IMR-90 (cell line): ENCODE data around the gene MMRN1. TPM values are rescaled to one million over a fixed set of nuclear protein-coding genes. Genes with fewer than 3 reads are reported as not detected.

Source experiments
- ATAC-seq: fragments of 200-7000 bp; cut with Tn5 transposase; 2 replicates; pipeline ENCODE4 v1.9.1; 2020; ENCODE audit warnings: low read depth, mild to moderate bottlenecking, moderate library complexity
- BruUV-seq: library from RNA; stranded (reverse); fragments of 400-500 nt; replicated peaks from 2 replicates; lab custom pipeline; 2021; lab: Mats Ljungman, UMichigan
- CTCF ChIA-PET: fragments of 300-600 bp; formaldehyde crosslinking; extraction: SDS; loops from one replicate; lab custom pipeline; 2021; ENCODE audit warnings: antibody characterized with exemption; lab: Yijun Ruan, JAX
- POLR2A ChIA-PET: fragments of 300-600 bp; sonication (Branson Sonifier 250); formaldehyde crosslinking; loops from one replicate; lab custom pipeline; 2022; ENCODE audit warnings: antibody characterized with exemption; ENCODE audit not compliant: unreplicated experiment; lab: Charles Lee
- DNase-seq: peaks from one replicate; pipeline ENCODE4 v3.0.0; 2013
- H2AFZ ChIP-seq: replicated peaks from 2 replicates; pipeline ENCODE3; 2013; ENCODE audit warnings: low read length, mild to moderate bottlenecking; ENCODE audit not compliant: poor library complexity
- H2AK5ac ChIP-seq: 2 replicates; pipeline ENCODE4 v1.6.1; 2013; ENCODE audit warnings: low read depth, low read length, inconsistent platforms
- H2AK9ac ChIP-seq: replicated peaks from 2 replicates; pipeline ENCODE3; 2013; ENCODE audit warnings: mild to moderate bottlenecking, low read depth, low read length, moderate library complexity; ENCODE audit not compliant: poor library complexity
- H2BK120ac ChIP-seq: 2 replicates; pipeline ENCODE4 v1.6.1; 2013; ENCODE audit warnings: low read depth, low read length, inconsistent platforms
- H2BK15ac ChIP-seq: 3 replicates; pipeline ENCODE4 v1.6.1; 2013; ENCODE audit warnings: low read depth, low read length, inconsistent platforms
- H2BK20ac ChIP-seq: 2 replicates; pipeline ENCODE4 v1.6.1; 2013; ENCODE audit warnings: low read depth, mild to moderate bottlenecking, inconsistent platforms, low read length, moderate library complexity
- H2BK5ac ChIP-seq: 2 replicates; pipeline ENCODE4 v1.6.1; 2013; ENCODE audit warnings: mild to moderate bottlenecking, low read depth, low read length, inconsistent platforms; ENCODE audit not compliant: poor library complexity, severe bottlenecking
- H3K14ac ChIP-seq: replicated peaks from 2 replicates; pipeline ENCODE4 v1.6.1; 2013; ENCODE audit warnings: low read depth, low read length, inconsistent platforms
- H3K18ac ChIP-seq: 2 replicates; pipeline ENCODE4 v1.6.1; 2013; ENCODE audit warnings: low read depth, low read length, control low read depth
- H3K23ac ChIP-seq: 2 replicates; pipeline ENCODE4 v1.6.1; 2013; ENCODE audit warnings: low read depth, low read length, inconsistent platforms
- H3K27ac ChIP-seq: 2 replicates; pipeline ENCODE4 v1.5.1; 2013; ENCODE audit warnings: mild to moderate bottlenecking, control low read depth, low read length; ENCODE audit not compliant: insufficient read depth
- H3K27me3 ChIP-seq: 2 replicates; pipeline ENCODE4 v1.6.1; 2013; ENCODE audit warnings: low read length; ENCODE audit not compliant: control insufficient read depth, insufficient read depth
- H3K36me3 ChIP-seq: 2 replicates; pipeline ENCODE4 v1.6.1; 2013; ENCODE audit warnings: low read length, mixed read lengths; ENCODE audit not compliant: control insufficient read depth, insufficient read depth
- H3K4ac ChIP-seq: 2 replicates; pipeline ENCODE4 v1.6.1; 2013; ENCODE audit warnings: low read depth, low read length, inconsistent platforms
- H3K4me1 ChIP-seq: 2 replicates; pipeline ENCODE4 v1.6.1; 2013; ENCODE audit warnings: low read length, mixed read lengths; ENCODE audit not compliant: control insufficient read depth, insufficient read depth
- H3K4me2 ChIP-seq: 2 replicates; pipeline ENCODE4 v1.6.1; 2013; ENCODE audit warnings: low read depth, mild to moderate bottlenecking, control low read depth, low read length, moderate library complexity
- H3K4me3 ChIP-seq: 2 replicates; pipeline ENCODE4 v1.5.1; 2013; ENCODE audit warnings: low read depth, mild to moderate bottlenecking, control low read depth, low read length, moderate library complexity; ENCODE audit not compliant: insufficient read depth
- H3K56ac ChIP-seq: 2 replicates; pipeline ENCODE4 v1.6.1; 2013; ENCODE audit warnings: low read length, inconsistent platforms; ENCODE audit not compliant: insufficient read depth; ENCODE audit errors: extremely low read depth
- H3K79me1 ChIP-seq, 2 experiments: 2 replicates each; pipeline ENCODE4 v1.6.1; 2013; ENCODE audit warnings: low read length in 2 of 2, inconsistent platforms in 1 of 2, low read depth in 1 of 2
- H3K9ac ChIP-seq: 2 replicates; pipeline ENCODE4 v1.6.1; 2013; ENCODE audit warnings: low read depth, low read length, control low read depth
- H3K9me1 ChIP-seq: 2 replicates; pipeline ENCODE4 v1.6.1; 2013; ENCODE audit warnings: low read length, inconsistent platforms; ENCODE audit not compliant: insufficient read depth
- H3K9me3 ChIP-seq: 2 replicates; pipeline ENCODE4 v1.6.1; 2013; ENCODE audit warnings: low read length; ENCODE audit not compliant: control insufficient read depth, insufficient read depth
- H4K20me1 ChIP-seq: 2 replicates; pipeline ENCODE4 v1.6.1; 2013; ENCODE audit warnings: low read length, inconsistent platforms; ENCODE audit not compliant: insufficient read depth
- H4K5ac ChIP-seq: 2 replicates; pipeline ENCODE4 v1.6.1; 2013; ENCODE audit warnings: mild to moderate bottlenecking, low read depth, low read length, control low read depth
- H4K8ac ChIP-seq, 2 experiments: 2 replicates each; pipeline ENCODE4 v1.6.1; 2013; ENCODE audit warnings: low read depth in 2 of 2, low read length in 2 of 2, control low read depth in 1 of 2, inconsistent platforms in 1 of 2
- H4K91ac ChIP-seq: 2 replicates; pipeline ENCODE4 v1.6.1; 2013; ENCODE audit warnings: low read depth, low read length, inconsistent platforms; ENCODE audit not compliant: insufficient read depth
- BHLHE40 ChIP-seq: fragments of 150-350 bp; IDR thresholded peaks from 2 replicates; pipeline ENCODE4 v1.6.1; 2016; ENCODE audit warnings: mild to moderate bottlenecking, low read depth, low read length
- CEBPB ChIP-seq: IDR thresholded peaks from 2 replicates; pipeline ENCODE4 v1.6.1; 2012; ENCODE audit warnings: low read depth, low read length, improper control_type of control experiment
- CHD1 ChIP-seq: IDR thresholded peaks from 2 replicates; pipeline ENCODE4 v1.6.1; 2012; ENCODE audit warnings: low read depth, low read length, improper control_type of control experiment
- FOS ChIP-seq: fragments of 150-350 bp; IDR thresholded peaks from 2 replicates; pipeline ENCODE4 v1.6.1; 2016; ENCODE audit warnings: low read depth, low read length
- MAFK ChIP-seq: IDR thresholded peaks from 2 replicates; pipeline ENCODE4 v1.6.1; 2012; ENCODE audit warnings: low read depth, low read length, improper control_type of control experiment
- MAZ ChIP-seq: IDR thresholded peaks from 2 replicates; pipeline ENCODE4 v1.6.1; 2012; ENCODE audit warnings: low read depth, mild to moderate bottlenecking, low read length, improper control_type of control experiment, moderate library complexity, borderline replicate concordance
- MXI1 ChIP-seq: IDR thresholded peaks from 2 replicates; pipeline ENCODE4 v1.6.1; 2012; ENCODE audit warnings: low read depth, mild to moderate bottlenecking, low read length, moderate library complexity, borderline replicate concordance
- NFE2L2 ChIP-seq: fragments of 150-350 bp; IDR thresholded peaks from 2 replicates; pipeline ENCODE4 v1.6.1; 2016; ENCODE audit warnings: low read depth, mild to moderate bottlenecking, low read length
- RCOR1 ChIP-seq: IDR thresholded peaks from 2 replicates; pipeline ENCODE4 v1.6.1; 2012; ENCODE audit warnings: mild to moderate bottlenecking, low read length, improper control_type of control experiment; ENCODE audit not compliant: insufficient replicate concordance
- RFX5 ChIP-seq: IDR thresholded peaks from 2 replicates; pipeline ENCODE4 v1.8.0; 2012; ENCODE audit warnings: low read depth, mild to moderate bottlenecking, low read length, moderate library complexity
- SMC3 ChIP-seq: fragments of 150-350 bp; IDR thresholded peaks from 2 replicates; pipeline ENCODE4 v1.6.1; 2016; ENCODE audit warnings: low read depth, mild to moderate bottlenecking, antibody characterized with exemption, low read length, moderate library complexity
- WGBS, 2 experiments: methylation state at CpG; one replicate each; pipeline versions ENCODE4 v1.1.5 to v1.1.7; 2013; ENCODE audit warnings: missing lambda C conversion rate in 2 of 2; ENCODE audit not compliant: insufficient read length in 1 of 2; ENCODE audit errors: extremely low coverage in 2 of 2; 5-methylcytosine and 5-hydroxymethylcytosine counted together
- dilution Hi-C: fragments of 300-500 bp; cut with HindIII; formaldehyde crosslinking; loops from one replicate; pipeline ENCODE4 v1.14.3; 2018; ENCODE audit warnings: low sequenced_read_pairs; ENCODE audit not compliant: unreplicated experiment
- in situ Hi-C: fragments of 300-500 bp; cut with MboI; formaldehyde crosslinking; loops from 3 replicates; pipeline ENCODE4 v1.14.3; 2019; ENCODE audit warnings: low sequenced_read_pairs, inconsistent platforms, mixed read lengths
- intact Hi-C: fragments of 100-400 bp; cut with micrococcal nuclease; formaldehyde crosslinking; loops from 2 replicates; pipeline ENCODE4 v1.10.0; 2022
- polyA plus RNA-seq, 3 experiments: library from polyadenylated mRNA; depleted of rRNA; stranded (reverse); fragments of >200 nt; gene quantifications; 2 replicates each; pipeline ENCODE4 v1.2.3, GENCODE V29; 2012; ENCODE audit warnings: low replicate concordance in 1 of 3
- total RNA-seq: library from RNA; depleted of rRNA; stranded (reverse); fragments of >200 nt; gene quantifications from 2 replicates; pipeline ENCODE4 v1.2.3, GENCODE V29; 2012
- TF ChIP-seq, protein P1 (sequence below): fragments of 150-350 bp; IDR thresholded peaks from 2 replicates; pipeline ENCODE4 v1.6.1; 2016; ENCODE audit warnings: low read depth, mild to moderate bottlenecking, low read length, moderate library complexity, borderline replicate concordance
- TF ChIP-seq, protein P2 (sequence below): fragments of 150-350 bp; IDR thresholded peaks from 2 replicates; pipeline ENCODE4 v1.6.1; 2017; ENCODE audit warnings: mild to moderate bottlenecking, antibody characterized with exemption, low read length, low read depth

The MMRN1 gene
- total and polyA plus RNA-seq, 2 of the 4 experiments (the other 2 are of a cell fraction), result not detected

DNA sequence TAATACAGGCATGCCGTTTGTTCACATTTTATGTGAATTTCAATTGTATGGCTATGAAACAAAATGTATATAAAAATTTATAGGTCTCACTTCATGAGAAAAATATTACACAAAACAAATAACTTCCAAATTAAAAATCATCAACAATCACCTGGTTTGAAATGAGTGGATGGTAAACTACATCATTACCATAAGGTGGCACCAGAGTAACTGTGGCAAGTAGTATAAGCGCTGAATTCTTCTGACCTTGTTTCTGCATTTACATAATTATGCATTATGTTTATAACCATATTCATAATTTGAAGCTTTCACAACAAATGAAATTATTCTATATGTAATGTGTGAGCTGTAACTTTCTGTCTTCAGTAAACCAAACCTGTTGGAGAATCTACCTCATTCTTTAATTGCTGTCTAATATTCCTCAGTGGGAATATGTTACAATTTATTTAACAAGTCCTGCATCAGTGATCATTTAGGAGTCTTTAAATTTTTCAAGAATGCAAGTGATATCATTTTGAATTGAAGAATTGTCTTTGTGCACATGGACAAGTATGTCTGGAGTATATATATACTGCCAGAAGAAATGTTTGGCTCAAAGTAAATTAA is 55.2 kb downstream of the MMRN1 start:
- no peak for DNase-seq
- ChIA-PET POLR2A (no interaction called here), CTCF (no interaction called here)
- no peak overlapping the region for H2BK20ac ChIP-seq
- no peak overlapping the region for H3K4me2 ChIP-seq
- no CpG with 5 or more reads among the region's 2 CpGs for WGBS, 2 experiments
- no peak overlapping the region for H4K8ac ChIP-seq
- no peak overlapping the region for H4K5ac ChIP-seq
- no peaks in the 10 kb centered on the region for H3K9me1 ChIP-seq
- no peak overlapping the region for H3K18ac ChIP-seq
- no peak overlapping the region for H3K23ac ChIP-seq
- in situ Hi-C loops, result no loop called here
- TF ChIP-seq MAZ (no peak), MXI1 (no peak), CHD1 (no peak), RFX5 (no peak), RCOR1 (no peak), BHLHE40 (no peak), MAFK (no peak), SMC3 (no peak), NFE2L2 (no peak), FOS (no peak), CEBPB (no peak)
- TF ChIP-seq, protein P1, sequence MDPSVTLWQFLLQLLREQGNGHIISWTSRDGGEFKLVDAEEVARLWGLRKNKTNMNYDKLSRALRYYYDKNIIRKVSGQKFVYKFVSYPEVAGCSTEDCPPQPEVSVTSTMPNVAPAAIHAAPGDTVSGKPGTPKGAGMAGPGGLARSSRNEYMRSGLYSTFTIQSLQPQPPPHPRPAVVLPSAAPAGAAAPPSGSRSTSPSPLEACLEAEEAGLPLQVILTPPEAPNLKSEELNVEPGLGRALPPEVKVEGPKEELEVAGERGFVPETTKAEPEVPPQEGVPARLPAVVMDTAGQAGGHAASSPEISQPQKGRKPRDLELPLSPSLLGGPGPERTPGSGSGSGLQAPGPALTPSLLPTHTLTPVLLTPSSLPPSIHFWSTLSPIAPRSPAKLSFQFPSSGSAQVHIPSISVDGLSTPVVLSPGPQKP, result no peak
- TF ChIP-seq, protein P2, sequence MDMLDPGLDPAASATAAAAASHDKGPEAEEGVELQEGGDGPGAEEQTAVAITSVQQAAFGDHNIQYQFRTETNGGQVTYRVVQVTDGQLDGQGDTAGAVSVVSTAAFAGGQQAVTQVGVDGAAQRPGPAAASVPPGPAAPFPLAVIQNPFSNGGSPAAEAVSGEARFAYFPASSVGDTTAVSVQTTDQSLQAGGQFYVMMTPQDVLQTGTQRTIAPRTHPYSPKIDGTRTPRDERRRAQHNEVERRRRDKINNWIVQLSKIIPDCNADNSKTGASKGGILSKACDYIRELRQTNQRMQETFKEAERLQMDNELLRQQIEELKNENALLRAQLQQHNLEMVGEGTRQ, result no peak
- no TSS peak for BruUV-seq
- no peak overlapping the region for H3K14ac ChIP-seq
- no peak overlapping the region for H3K4ac ChIP-seq
- no peak overlapping the region for H2BK5ac ChIP-seq
- H3K4me3 ChIP-seq, result no peak overlapping the region
- no peaks in the 10 kb centered on the region for H3K4me1 ChIP-seq
- H2BK120ac ChIP-seq, result no peak overlapping the region
- no peak overlapping the region for H2AK9ac ChIP-seq
- no peaks in the 10 kb centered on the region for H3K79me1 ChIP-seq
- H2AFZ ChIP-seq, result no peak overlapping the region
- no peak overlapping the region for H3K27ac ChIP-seq
- no peak overlapping the region for H4K91ac ChIP-seq
- no peak overlapping the region for H2BK15ac ChIP-seq
- H3K56ac ChIP-seq, result no peak overlapping the region
- ATAC-seq, result no peak
- H3K9me3 ChIP-seq, result no peaks in the 10 kb centered on the region
- dilution Hi-C loops, result no loop called here
- intact Hi-C loops, result no loop called here
- no peaks in the 10 kb centered on the region for H3K36me3 ChIP-seq
- no peaks in the 10 kb centered on the region for H4K20me1 ChIP-seq
- no peak overlapping the region for H3K9ac ChIP-seq
- H3K27me3 ChIP-seq, result no peaks in the 10 kb centered on the region
- no peak overlapping the region for H2AK5ac ChIP-seq
